Measurements from ENCODE around the gene ANK3.

The ANK3 gene

GRCh38 chr10:60082744-60083344 lies 306.8 kb downstream of the ANK3 start:
- no peaks in the 10 kb centered on the region for H3K9me3 ChIP-seq (ENCODE audit: control insufficient read depth, insufficient read depth, low read depth, low read length)
- H3K27me3 ChIP-seq (ENCODE audit: control insufficient read depth, insufficient read depth, low read length): no peaks in the 10 kb centered on the region
- H3K27ac ChIP-seq (ENCODE audit: low read depth, low read length): peak overlapping the region; percentile 68; the same call in 1 of the 2 replicates
- H3K4me1 ChIP-seq (ENCODE audit: control insufficient read depth, insufficient read depth, low read length): peaks cover 17% of the 10 kb centered on the region
- H3K9ac ChIP-seq (ENCODE audit: low read length): no peak overlapping the region
- H3K4me3 ChIP-seq (ENCODE audit: low read depth, low read length): no peak overlapping the region
- peaks cover 26% of the 10 kb centered on the region for H3K36me3 ChIP-seq (ENCODE audit: control insufficient read depth, insufficient read depth, low read length)

DNA sequence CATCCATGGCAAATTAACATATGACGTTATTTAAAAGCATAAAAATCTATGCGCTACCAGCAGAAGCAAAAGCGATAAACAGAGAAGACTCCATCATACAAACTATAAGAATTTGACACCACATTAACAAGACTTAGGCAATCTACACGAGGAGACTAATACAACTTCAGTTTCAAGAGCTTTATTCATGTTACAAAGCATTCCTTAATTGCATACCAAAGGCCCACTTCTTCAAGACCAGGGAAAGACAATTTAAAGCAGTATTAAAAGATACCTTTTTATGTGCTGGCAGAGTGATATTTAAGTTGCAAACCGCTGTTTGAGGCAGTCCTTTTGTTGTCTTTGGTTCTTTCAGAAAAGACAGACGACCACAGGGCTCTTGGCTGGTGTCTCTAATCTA lies 307.3 kb downstream of the ANK3 start:
- H3K36me3 ChIP-seq (ENCODE audit: control insufficient read depth, insufficient read depth, low read length): peaks cover 26% of the 10 kb centered on the region
- 0 out of 2 replicates have a peak overlapping the region, but pooled peaks have one; percentile 68 for H3K27ac ChIP-seq (ENCODE audit: low read depth, low read length)
- H3K9ac ChIP-seq (ENCODE audit: low read length): no peak overlapping the region
- H3K4me3 ChIP-seq (ENCODE audit: low read depth, low read length): no peak overlapping the region
- H3K27me3 ChIP-seq (ENCODE audit: control insufficient read depth, insufficient read depth, low read length): no peaks in the 10 kb centered on the region
- H3K4me1 ChIP-seq (ENCODE audit: control insufficient read depth, insufficient read depth, low read length): peaks cover 17% of the 10 kb centered on the region
- no peaks in the 10 kb centered on the region for H3K9me3 ChIP-seq (ENCODE audit: control insufficient read depth, insufficient read depth, low read depth, low read length)

DNA sequence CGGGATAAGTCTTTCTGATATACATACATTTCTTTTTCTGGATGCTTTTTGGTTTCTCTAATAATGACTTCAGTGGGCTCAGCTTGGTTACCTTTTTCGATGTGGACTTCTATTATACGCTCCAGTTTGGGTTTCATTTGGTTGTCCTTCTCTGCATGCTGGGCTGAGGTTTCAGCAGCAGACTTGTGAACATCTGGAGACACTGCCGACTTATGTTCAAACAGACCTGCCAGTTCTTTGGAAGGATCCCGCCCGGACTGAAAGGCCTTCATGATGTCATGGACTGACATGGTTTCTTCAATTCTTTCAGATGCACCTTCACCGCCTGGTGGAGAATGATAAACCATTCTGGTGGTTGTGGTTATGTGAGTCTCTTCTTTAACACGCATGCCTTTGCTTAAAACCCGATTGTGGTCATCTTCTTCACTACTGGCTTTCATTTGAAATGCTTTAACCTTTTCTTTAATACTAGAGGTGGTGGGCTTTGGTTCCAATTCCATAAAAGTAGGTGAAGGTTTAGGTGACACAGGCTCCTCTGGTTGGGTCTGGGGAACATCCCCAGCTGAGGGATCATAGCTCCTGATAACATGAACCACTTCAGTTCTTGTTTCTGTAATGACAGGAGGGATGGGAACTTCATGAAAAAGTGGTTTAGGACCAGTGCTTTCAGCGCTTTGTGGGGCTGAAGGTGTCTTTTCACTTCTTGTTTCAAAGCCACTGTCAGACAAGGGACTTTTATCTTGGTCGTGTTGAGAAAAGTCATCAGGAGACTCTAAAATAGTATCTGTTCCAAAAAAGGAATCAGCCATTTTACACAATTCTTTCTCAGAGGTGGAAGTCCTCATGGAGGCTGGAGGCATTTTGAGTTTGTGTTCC lies 315.7 kb downstream of the ANK3 start:
- Histone ChIP-seq H3K27me3 (ENCODE audit: control insufficient read depth, insufficient read depth, low read length) (no peaks in the 10 kb centered on the region), H3K27ac (ENCODE audit: low read depth, low read length) (no peak overlapping the region), H3K36me3 (ENCODE audit: control insufficient read depth, insufficient read depth, low read length) (peaks cover 31% of the 10 kb centered on the region), H3K4me1 (ENCODE audit: control insufficient read depth, insufficient read depth, low read length) (no peaks in the 10 kb centered on the region), H3K4me3 (ENCODE audit: low read depth, low read length) (no peak overlapping the region), H3K9ac (ENCODE audit: low read length) (no peak overlapping the region), H3K9me3 (ENCODE audit: control insufficient read depth, insufficient read depth, low read depth, low read length) (no peaks in the 10 kb centered on the region)

- peaks cover 32% of the 10 kb centered on the region for H3K36me3 ChIP-seq (ENCODE audit: control insufficient read depth, insufficient read depth, low read length)
- H3K9ac ChIP-seq (ENCODE audit: low read length): no peak overlapping the region
- no peaks in the 10 kb centered on the region for H3K9me3 ChIP-seq (ENCODE audit: control insufficient read depth, insufficient read depth, low read depth, low read length)
- H3K4me3 ChIP-seq (ENCODE audit: low read depth, low read length): no peak overlapping the region
- H3K27ac ChIP-seq (ENCODE audit: low read depth, low read length): no peak overlapping the region
- no peaks in the 10 kb centered on the region for H3K4me1 ChIP-seq (ENCODE audit: control insufficient read depth, insufficient read depth, low read length)
- H3K27me3 ChIP-seq (ENCODE audit: control insufficient read depth, insufficient read depth, low read length): no peaks in the 10 kb centered on the region
These were observed 316.3 kb downstream of the ANK3 start for GRCh38 chr10:60073397-60073780.

DNA sequence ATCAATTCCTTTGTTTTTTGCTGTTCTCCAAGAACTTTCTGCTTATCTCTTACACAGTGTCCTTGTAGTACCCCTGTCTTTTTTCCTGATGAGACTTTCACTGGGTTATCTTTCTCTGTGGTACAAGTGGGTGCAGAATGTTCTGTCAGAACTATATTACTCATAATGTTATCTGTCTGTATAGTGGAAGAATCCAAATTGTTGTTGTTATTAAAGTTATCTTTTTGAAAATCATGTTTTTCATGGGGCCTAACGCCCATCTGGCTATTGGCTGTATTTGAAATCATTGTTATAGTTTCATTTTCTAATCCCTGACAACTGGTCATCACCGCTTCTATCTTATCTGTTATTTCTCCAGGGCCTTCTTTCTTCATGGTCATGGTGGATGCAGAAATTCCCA lies 320.4 kb downstream of the ANK3 start:
- Histone ChIP-seq H3K4me1 (ENCODE audit: control insufficient read depth, insufficient read depth, low read length) (no peaks in the 10 kb centered on the region), H3K9ac (ENCODE audit: low read length) (no peak overlapping the region), H3K27ac (ENCODE audit: low read depth, low read length) (no peak overlapping the region), H3K4me3 (ENCODE audit: low read depth, low read length) (no peak overlapping the region), H3K9me3 (ENCODE audit: control insufficient read depth, insufficient read depth, low read depth, low read length) (no peaks in the 10 kb centered on the region), H3K36me3 (ENCODE audit: control insufficient read depth, insufficient read depth, low read length) (peaks cover 20% of the 10 kb centered on the region), H3K27me3 (ENCODE audit: control insufficient read depth, insufficient read depth, low read length) (no peaks in the 10 kb centered on the region)

DNA sequence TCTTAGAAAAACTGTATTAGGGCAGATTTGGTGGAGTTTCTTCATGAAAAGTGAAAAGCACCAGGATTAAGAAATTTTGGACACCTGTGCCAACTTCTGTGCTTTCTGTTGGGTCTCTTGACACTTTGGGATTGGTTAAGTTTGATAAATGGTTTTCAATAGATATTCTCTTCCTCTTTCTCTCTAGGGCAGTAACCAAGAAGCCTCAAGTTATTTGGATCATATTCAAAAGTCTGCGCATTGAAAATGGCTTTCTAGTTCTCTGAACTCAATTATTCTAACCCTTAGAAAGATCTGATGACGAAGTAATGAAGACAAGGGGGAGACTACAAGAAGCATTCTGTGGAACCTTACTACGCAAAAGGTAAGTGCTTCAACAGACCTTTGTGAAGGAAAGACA lies 339.3 kb downstream of the ANK3 start:
- Histone ChIP-seq H3K4me3 (ENCODE audit: low read depth, low read length) (no peak overlapping the region), H3K27me3 (ENCODE audit: control insufficient read depth, insufficient read depth, low read length) (no peaks in the 10 kb centered on the region), H3K9me3 (ENCODE audit: control insufficient read depth, insufficient read depth, low read depth, low read length) (no peaks in the 10 kb centered on the region), H3K9ac (ENCODE audit: low read length) (no peak overlapping the region), H3K4me1 (ENCODE audit: control insufficient read depth, insufficient read depth, low read length) (no peaks in the 10 kb centered on the region), H3K36me3 (ENCODE audit: control insufficient read depth, insufficient read depth, low read length) (peaks cover 2% of the 10 kb centered on the region; the same call in 1 of the 2 replicates), H3K27ac (ENCODE audit: low read depth, low read length) (no peak overlapping the region)

DNA sequence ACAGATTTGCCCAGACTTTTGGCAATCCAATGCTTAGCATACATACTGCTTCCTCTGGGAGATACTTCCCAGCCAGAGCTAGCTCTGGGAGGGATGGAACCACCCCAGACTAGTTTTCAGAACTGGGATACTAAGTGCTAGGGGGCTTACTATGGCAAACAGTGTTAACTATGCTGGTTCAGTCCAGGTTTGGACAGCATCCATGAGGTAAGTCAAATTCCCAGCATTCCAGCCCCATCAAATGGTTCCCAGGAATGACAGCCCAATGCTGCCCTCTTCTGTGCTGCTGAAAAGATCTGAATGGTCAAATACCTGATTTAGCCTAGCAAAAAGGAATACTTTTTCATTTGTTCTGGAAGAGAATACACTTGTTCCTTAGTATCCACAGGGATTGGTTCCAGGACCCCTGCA lies 341.6 kb downstream of the ANK3 start:
- Histone ChIP-seq H3K36me3 (ENCODE audit: control insufficient read depth, insufficient read depth, low read length) (no peaks in the 10 kb centered on the region), H3K27ac (ENCODE audit: low read depth, low read length) (no peak overlapping the region), H3K9me3 (ENCODE audit: control insufficient read depth, insufficient read depth, low read depth, low read length) (no peaks in the 10 kb centered on the region), H3K4me3 (ENCODE audit: low read depth, low read length) (no peak overlapping the region), H3K4me1 (ENCODE audit: control insufficient read depth, insufficient read depth, low read length) (peaks cover 5% of the 10 kb centered on the region; the same call in 1 of the 2 replicates), H3K27me3 (ENCODE audit: control insufficient read depth, insufficient read depth, low read length) (no peaks in the 10 kb centered on the region), H3K9ac (ENCODE audit: low read length) (no peak overlapping the region)

DNA sequence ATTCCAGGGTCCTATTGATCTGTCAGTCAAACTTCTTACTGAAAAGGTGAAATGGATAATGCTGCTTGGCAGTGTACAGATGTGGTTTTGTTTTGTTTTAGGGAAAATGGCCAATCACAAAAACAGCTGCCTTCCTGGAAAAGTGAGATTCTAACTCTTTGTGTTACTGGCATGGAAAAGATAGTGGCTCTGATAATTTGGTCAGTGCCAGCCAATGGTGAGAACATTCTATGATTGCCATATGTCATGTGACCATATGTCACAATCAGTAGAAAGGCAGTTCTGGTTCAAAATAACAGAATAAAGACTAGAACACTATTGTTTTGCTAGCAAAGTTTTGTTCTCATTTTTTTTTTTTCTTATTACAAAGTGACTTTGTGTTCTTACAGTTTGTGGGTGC lies 344.1 kb downstream of the ANK3 start:
- H3K27me3 ChIP-seq (ENCODE audit: control insufficient read depth, insufficient read depth, low read length): no peaks in the 10 kb centered on the region
- H3K9me3 ChIP-seq (ENCODE audit: control insufficient read depth, insufficient read depth, low read depth, low read length): no peaks in the 10 kb centered on the region
- H3K9ac ChIP-seq (ENCODE audit: low read length): no peak overlapping the region
- no peak overlapping the region for H3K27ac ChIP-seq (ENCODE audit: low read depth, low read length)
- H3K4me3 ChIP-seq (ENCODE audit: low read depth, low read length): no peak overlapping the region
- no peaks in the 10 kb centered on the region; the same call in 1 of the 2 replicates for H3K36me3 ChIP-seq (ENCODE audit: control insufficient read depth, insufficient read depth, low read length)
- H3K4me1 ChIP-seq (ENCODE audit: control insufficient read depth, insufficient read depth, low read length): peaks cover 8% of the 10 kb centered on the region; the same call in 1 of the 2 replicates

- Histone ChIP-seq H3K36me3 (ENCODE audit: control insufficient read depth, insufficient read depth, low read length) (no peaks in the 10 kb centered on the region; the same call in 1 of the 2 replicates), H3K4me3 (ENCODE audit: low read depth, low read length) (no peak overlapping the region), H3K27ac (ENCODE audit: low read depth, low read length) (no peak overlapping the region), H3K4me1 (ENCODE audit: control insufficient read depth, insufficient read depth, low read length) (peaks cover 8% of the 10 kb centered on the region; the same call in 1 of the 2 replicates), H3K9ac (ENCODE audit: low read length) (no peak overlapping the region), H3K9me3 (ENCODE audit: control insufficient read depth, insufficient read depth, low read depth, low read length) (no peaks in the 10 kb centered on the region), H3K27me3 (ENCODE audit: control insufficient read depth, insufficient read depth, low read length) (no peaks in the 10 kb centered on the region)
These were observed 344.7 kb downstream of the ANK3 start for GRCh38 chr10:60044971-60045370.

GRCh38 chr10:60044242-60044641 lies 345.4 kb downstream of the ANK3 start:
- Histone ChIP-seq H3K36me3 (ENCODE audit: control insufficient read depth, insufficient read depth, low read length) (no peaks in the 10 kb centered on the region; the same call in 1 of the 2 replicates), H3K9me3 (ENCODE audit: control insufficient read depth, insufficient read depth, low read depth, low read length) (no peaks in the 10 kb centered on the region), H3K27me3 (ENCODE audit: control insufficient read depth, insufficient read depth, low read length) (no peaks in the 10 kb centered on the region), H3K9ac (ENCODE audit: low read length) (no peak overlapping the region), H3K4me3 (ENCODE audit: low read depth, low read length) (no peak overlapping the region), H3K27ac (ENCODE audit: low read depth, low read length) (no peak overlapping the region), H3K4me1 (ENCODE audit: control insufficient read depth, insufficient read depth, low read length) (peaks cover 8% of the 10 kb centered on the region; the same call in 1 of the 2 replicates)

GRCh38 chr10:60043561-60044241 lies 346.0 kb downstream of the ANK3 start:
- peaks cover 8% of the 10 kb centered on the region; the same call in 1 of the 2 replicates for H3K4me1 ChIP-seq (ENCODE audit: control insufficient read depth, insufficient read depth, low read length)
- H3K9me3 ChIP-seq (ENCODE audit: control insufficient read depth, insufficient read depth, low read depth, low read length): no peaks in the 10 kb centered on the region
- no peak overlapping the region for H3K27ac ChIP-seq (ENCODE audit: low read depth, low read length)
- H3K27me3 ChIP-seq (ENCODE audit: control insufficient read depth, insufficient read depth, low read length): no peaks in the 10 kb centered on the region
- no peak overlapping the region for H3K9ac ChIP-seq (ENCODE audit: low read length)
- H3K4me3 ChIP-seq (ENCODE audit: low read depth, low read length): no peak overlapping the region
- H3K36me3 ChIP-seq (ENCODE audit: control insufficient read depth, insufficient read depth, low read length): no peaks in the 10 kb centered on the region; the same call in 1 of the 2 replicates
